ES-I3 (cell line): Measurements from ENCODE around the gene APH1B.
"Not testable (repeated sequence)": the region's sequence is repeated elsewhere in the genome, so short reads cannot be mapped to it uniquely, and the experiment has no call there.

Experiments
- H3K36me3 ChIP-seq: 2 replicates; pipeline ENCODE4 v1.6.1; 2013; ENCODE audit warnings: mild to moderate bottlenecking, low read length, control low read depth, moderate library complexity; ENCODE audit not compliant: insufficient read depth
- H3K4me1 ChIP-seq: 2 replicates; pipeline ENCODE4 v1.6.1; 2013; ENCODE audit warnings: mild to moderate bottlenecking, control low read depth, low read length; ENCODE audit not compliant: insufficient read depth
- H3K9ac ChIP-seq: 2 replicates; pipeline ENCODE4 v1.6.1; 2013; ENCODE audit warnings: low read depth, mild to moderate bottlenecking, low read length, moderate library complexity
- H3K9me3 ChIP-seq: 2 replicates; pipeline ENCODE4 v1.6.1; 2013; ENCODE audit warnings: mild to moderate bottlenecking, low read length, moderate library complexity; ENCODE audit not compliant: control insufficient read depth, insufficient read depth

APH1B gene

DNA sequence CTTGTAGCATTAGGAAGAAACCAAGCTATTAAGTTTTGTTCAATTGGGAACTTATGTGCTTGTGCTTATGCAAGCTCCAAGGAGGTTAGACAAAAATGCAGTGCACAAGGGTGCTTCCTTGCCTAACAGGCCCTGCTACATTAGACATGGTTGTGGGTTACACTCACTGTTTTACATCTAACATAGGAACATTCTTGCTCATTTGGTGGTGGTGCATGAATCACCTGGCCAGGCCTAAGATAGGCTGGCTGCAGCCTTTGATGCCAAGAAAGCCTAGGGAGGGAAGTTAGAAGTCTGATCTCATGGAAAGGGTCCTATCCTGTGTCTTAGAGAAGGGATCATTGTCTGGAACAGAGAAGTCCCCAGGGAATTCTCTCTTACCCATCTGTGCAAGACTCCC, 60.8 kb downstream of the APH1B start:
- Histone ChIP-seq H3K36me3 (no peaks in the 10 kb centered on the region; the same call in 1 of the 2 replicates), H3K9me3 (no peaks in the 10 kb centered on the region), H3K9ac (no peak overlapping the region), H3K4me1 (peaks cover 26% of the 10 kb centered on the region)

DNA sequence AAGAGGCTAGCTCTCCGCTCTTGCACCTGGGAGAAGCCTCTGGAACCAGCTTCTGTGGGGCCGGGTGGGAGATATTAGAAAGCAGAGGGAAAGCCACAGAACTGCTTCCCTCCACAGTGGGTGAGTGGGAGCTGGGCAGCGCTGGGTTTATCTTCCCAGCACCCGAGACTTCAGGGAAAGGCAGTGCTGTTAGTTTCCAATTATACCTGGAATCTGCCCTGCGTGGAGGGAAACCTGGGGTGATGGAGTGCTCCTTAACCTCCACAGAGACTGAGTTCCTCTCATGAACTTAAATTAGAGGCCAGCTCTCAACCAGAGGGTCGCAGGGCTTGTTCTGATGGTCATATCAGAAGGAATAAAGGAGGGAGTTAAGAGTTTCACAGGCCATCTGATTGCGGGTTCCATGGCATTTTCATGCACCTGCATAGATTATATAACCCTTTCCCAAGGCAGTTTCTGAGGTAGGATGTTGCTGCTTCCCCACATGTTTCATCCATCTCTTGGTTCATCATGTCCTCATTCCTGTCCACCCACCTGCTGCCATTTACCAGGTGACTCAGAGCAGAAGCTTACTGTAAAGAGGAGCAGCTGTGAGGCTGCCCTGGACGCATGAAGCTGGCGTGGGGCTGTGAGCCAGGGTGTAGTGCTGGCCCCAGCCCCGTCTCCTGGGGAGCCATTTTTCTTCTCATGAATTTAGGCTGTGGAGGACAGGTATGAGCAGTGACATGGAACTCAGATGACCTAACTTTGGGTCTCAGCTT, 61.8 kb downstream of the APH1B start:
- Histone ChIP-seq H3K9me3 (no peaks in the 10 kb centered on the region), H3K36me3 (no peaks in the 10 kb centered on the region; the same call in 1 of the 2 replicates), H3K9ac (no peak overlapping the region), H3K4me1 (peaks cover 26% of the 10 kb centered on the region)

GRCh38 chr15:63339836-63340235, 62.4 kb downstream of the APH1B start:
- no peak overlapping the region for H3K9ac ChIP-seq
- H3K36me3 ChIP-seq = no peaks in the 10 kb centered on the region; the same call in 1 of the 2 replicates
- no peaks in the 10 kb centered on the region for H3K9me3 ChIP-seq
- H3K4me1 ChIP-seq = peaks cover 26% of the 10 kb centered on the region

GRCh38 chr15:63340353-63340752, 62.9 kb downstream of the APH1B start:
- H3K9me3 ChIP-seq = no peaks in the 10 kb centered on the region
- no peaks in the 10 kb centered on the region; the same call in 1 of the 2 replicates for H3K36me3 ChIP-seq
- H3K9ac ChIP-seq = no peak overlapping the region
- H3K4me1 ChIP-seq = peaks cover 26% of the 10 kb centered on the region

- Histone ChIP-seq H3K9me3 (no peaks in the 10 kb centered on the region), H3K9ac (no peak overlapping the region), H3K36me3 (no peaks in the 10 kb centered on the region), H3K4me1 (peaks cover 26% of the 10 kb centered on the region)
Measured at GRCh38 chr15:63340878-63341277, 63.5 kb downstream of the APH1B start.

DNA sequence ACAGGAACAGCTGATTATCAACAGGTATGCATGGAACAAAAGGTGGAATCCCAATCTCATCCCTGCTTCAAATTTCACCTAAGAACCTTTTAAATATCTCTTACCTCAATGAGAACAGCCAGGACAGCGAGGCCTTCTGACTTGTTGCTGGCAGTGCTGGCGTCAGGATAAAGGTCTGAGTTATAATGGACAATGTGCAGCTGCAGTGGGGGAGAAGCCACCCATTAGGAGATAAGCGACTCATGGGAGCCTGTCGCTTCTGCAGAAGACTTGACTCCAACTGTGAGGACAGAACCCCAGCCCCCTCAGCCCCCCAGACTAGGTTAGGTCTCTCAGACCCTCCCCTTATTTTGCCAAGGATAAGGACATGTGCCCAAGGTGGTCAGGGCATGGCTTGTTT, 64.5 kb downstream of the APH1B start:
- peaks cover 26% of the 10 kb centered on the region for H3K4me1 ChIP-seq

DNA sequence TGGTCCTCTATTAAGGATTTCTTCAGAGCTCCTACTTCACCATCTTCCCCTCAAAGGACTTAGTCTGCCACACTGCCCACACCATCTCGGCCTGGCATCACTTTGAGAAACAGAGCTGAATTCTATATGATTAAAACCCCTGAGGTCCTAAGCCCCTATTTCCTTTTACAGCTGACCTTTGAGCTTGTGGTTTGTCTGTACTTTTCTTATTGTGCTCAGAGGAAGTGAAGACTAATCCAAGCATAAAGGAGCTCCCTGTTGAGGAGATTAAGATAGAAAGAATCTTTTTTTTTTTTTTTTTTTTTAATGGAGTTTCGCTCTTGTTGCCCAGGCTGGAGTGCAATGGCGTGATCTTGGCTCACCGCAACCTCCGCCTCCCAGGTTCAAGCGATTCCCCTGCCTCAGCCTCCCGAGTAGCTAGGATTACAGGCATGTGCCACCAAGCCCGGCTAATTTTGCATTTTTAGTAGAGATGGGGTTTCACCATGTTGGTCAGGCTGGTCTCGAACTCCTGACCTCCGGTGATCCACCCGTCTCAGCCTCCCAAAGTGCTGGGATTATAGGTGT, 65.7 kb downstream of the APH1B start:
- H3K36me3 ChIP-seq, H3K9ac ChIP-seq, H3K9me3 ChIP-seq: not testable (repeated sequence)
- H3K4me1 ChIP-seq = peaks cover 26% of the 10 kb centered on the region

More for the DNA sequence above, 64.5 kb downstream of the APH1B start:
- no peaks in the 10 kb centered on the region for H3K36me3 ChIP-seq
- no peak overlapping the region for H3K9ac ChIP-seq
- no peaks in the 10 kb centered on the region for H3K9me3 ChIP-seq

GRCh38 chr15:63344731-63345390, 67.5 kb downstream of the APH1B start:
- Histone ChIP-seq H3K36me3 (no peaks in the 10 kb centered on the region), H3K4me1 (peaks cover 16% of the 10 kb centered on the region), H3K9me3 (no peaks in the 10 kb centered on the region), H3K9ac (no peak overlapping the region)

- H3K36me3 ChIP-seq = no peaks in the 10 kb centered on the region
- no peaks in the 10 kb centered on the region for H3K9me3 ChIP-seq
- no peak overlapping the region for H3K9ac ChIP-seq
- H3K4me1 ChIP-seq = peaks cover 12% of the 10 kb centered on the region
Measured at GRCh38 chr15:63345391-63345752, 68.0 kb downstream of the APH1B start.

- no peaks in the 10 kb centered on the region for H3K9me3 ChIP-seq
- no peaks in the 10 kb centered on the region for H3K36me3 ChIP-seq
- no peak overlapping the region for H3K9ac ChIP-seq
- H3K4me1 ChIP-seq = no peaks in the 10 kb centered on the region
Measured at GRCh38 chr15:63347074-63347857, 69.9 kb downstream of the APH1B start.

GRCh38 chr15:63348392-63348791, 71.0 kb downstream of the APH1B start:
- Histone ChIP-seq H3K9me3 (no peaks in the 10 kb centered on the region), H3K36me3 (no peaks in the 10 kb centered on the region), H3K4me1 (no peaks in the 10 kb centered on the region), H3K9ac (no peak overlapping the region)

DNA sequence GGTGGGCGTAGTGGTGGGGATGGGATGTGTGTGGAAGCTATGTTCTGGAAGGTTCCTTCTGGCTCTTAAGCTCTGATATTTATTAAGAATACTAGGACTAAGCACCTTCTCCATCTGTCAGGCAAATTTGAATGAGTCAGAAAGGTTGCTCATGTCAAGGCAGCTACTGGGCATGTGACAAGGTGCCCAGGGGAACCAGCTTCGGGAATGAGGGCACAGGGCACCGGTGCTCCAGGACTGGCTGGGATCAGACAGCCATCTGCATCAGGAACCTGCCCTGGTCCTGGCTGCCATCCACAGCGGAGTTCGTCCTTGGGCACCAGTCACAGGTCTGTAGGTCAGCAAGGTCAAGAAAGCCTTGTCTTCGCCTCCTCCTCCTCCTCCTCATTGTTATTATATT, 71.8 kb downstream of the APH1B start:
- Histone ChIP-seq H3K4me1 (no peaks in the 10 kb centered on the region), H3K9ac (no peak overlapping the region)

DNA sequence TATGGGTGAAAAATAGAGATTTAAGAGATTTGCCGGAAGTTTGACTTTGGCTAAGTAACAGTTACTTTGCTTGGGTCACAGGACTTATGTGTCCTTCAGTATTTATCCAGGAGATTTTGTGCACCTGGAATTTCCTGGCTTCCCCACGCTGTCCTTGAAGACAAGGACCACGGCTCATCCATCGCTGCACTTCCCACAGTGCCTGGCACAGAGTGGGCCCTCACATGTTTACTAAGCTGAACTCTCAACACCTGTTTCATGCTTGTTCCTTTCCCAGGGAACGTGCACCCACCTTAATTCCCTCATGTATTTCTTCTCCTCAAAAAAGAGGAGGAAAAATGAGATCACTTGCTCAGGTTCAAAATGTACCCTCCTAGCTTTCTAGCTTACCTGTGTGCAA, 72.2 kb downstream of the APH1B start:
- Histone ChIP-seq H3K4me1 (no peaks in the 10 kb centered on the region), H3K9ac (no peak overlapping the region), H3K9me3 (no peaks in the 10 kb centered on the region), H3K36me3 (no peaks in the 10 kb centered on the region)

More for the DNA sequence above, 71.8 kb downstream of the APH1B start:
- Histone ChIP-seq H3K9me3 (no peaks in the 10 kb centered on the region), H3K36me3 (no peaks in the 10 kb centered on the region)

DNA sequence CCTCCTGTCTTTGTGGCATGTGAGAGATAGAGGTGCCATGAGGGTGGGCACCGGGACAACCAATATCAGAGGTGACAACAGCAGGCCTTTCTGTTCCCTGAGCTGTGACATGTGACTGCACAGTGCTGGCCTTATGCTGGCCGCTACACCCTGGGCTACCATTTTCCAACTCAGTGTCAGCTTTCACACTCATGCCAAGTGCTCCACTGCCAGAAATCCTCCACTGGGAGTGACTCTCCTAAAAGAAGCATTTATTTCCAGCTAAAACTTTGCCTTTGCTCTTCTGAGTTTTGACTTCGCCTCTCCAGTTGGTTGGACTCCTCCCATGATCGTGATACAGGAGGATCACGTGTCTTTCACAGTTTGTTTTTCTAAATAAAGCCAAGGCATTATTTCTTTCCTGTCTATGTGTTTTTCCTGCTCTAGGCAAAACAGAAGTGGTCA, 72.8 kb downstream of the APH1B start:
- no peak overlapping the region for H3K9ac ChIP-seq
- no peaks in the 10 kb centered on the region for H3K36me3 ChIP-seq
- H3K4me1 ChIP-seq = no peaks in the 10 kb centered on the region
- no peaks in the 10 kb centered on the region for H3K9me3 ChIP-seq
